ENCODE results near the gene RNLS.

- TF ChIP-seq CTCF (IDR thresholded peaks at IDR 0.05), result no peak
- TF ChIP-seq POLR2A (IDR thresholded peaks at IDR 0.05), result no peak
Measured at GRCh38 chr10:88439932-88440331, 143.2 kb downstream of the RNLS start.

All from thyroid gland (tissue), 4 donors.